Transverse colon (tissue), 4 donors: ENCODE results near the gene TMEM178B. TPM values are rescaled to one million over a fixed set of nuclear protein-coding genes. Genes with fewer than 3 reads are reported as not detected.

Experiments
- DNase-seq: peaks from one replicate; pipeline ENCODE4 v3.0.0-alpha.2; 2019
- H3K27ac ChIP-seq, 4 donors: fragments of 200-600 bp; sonication (generic); 2 replicates each; pipeline ENCODE4 v1.5.1; 2016 to 2018; ENCODE audit warnings: inconsistent platforms in 4 of 4
- H3K27me3 ChIP-seq: fragments of 200-600 bp; sonication (generic); 2 replicates; pipeline ENCODE4 v1.5.1; 2017; ENCODE audit warnings: inconsistent platforms
- H3K36me3 ChIP-seq, 4 donors: fragments of 200-600 bp; sonication (generic); 2 replicates each; pipeline ENCODE4 v1.5.1; 2017 to 2019; ENCODE audit warnings: inconsistent platforms in 4 of 4
- H3K4me1 ChIP-seq, 4 donors: fragments of 200-600 bp; sonication (generic); 2 replicates each; pipeline ENCODE4 v1.5.1; 2017 to 2020; ENCODE audit warnings: inconsistent platforms in 4 of 4
- H3K4me3 ChIP-seq, 4 donors: fragments of 200-600 bp; sonication (generic); 1 replicate in 1 of 4; 2 replicates in 3 of 4; pipeline versions ENCODE4 v1.5.1 to v1.6.1; 2017 to 2019; ENCODE audit warnings: inconsistent platforms in 4 of 4
- H3K9me3 ChIP-seq, 2 donors: fragments of 200-600 bp; sonication (generic); 2 replicates each; pipeline ENCODE4 v1.5.1; 2017 to 2019; ENCODE audit warnings: inconsistent platforms in 2 of 2
- CTCF ChIP-seq, 5 experiments: fragments of 200-600 bp in 3 of 5; fragments of 450-650 bp in 2 of 5; sonication (generic) in 3 of 5; IDR thresholded peaks; 1 replicate in 2 of 5; 2 replicates in 3 of 5; pipeline ENCODE4 v1.5.1; 2016 to 2017; ENCODE audit warnings: antibody characterized with exemption in 5 of 5, inconsistent platforms in 3 of 5, mild to moderate bottlenecking in 2 of 5, moderate library complexity in 1 of 5
- EP300 ChIP-seq: sonication (generic); formaldehyde crosslinking; IDR thresholded peaks from one replicate; pipeline ENCODE4 v1.6.1; 2017; ENCODE audit warnings: antibody characterized with exemption, low read depth
- POLR2A ChIP-seq: fragments of 450-650 bp; IDR thresholded peaks from one replicate; pipeline ENCODE4 v1.6.1; 2016; ENCODE audit warnings: antibody characterized with exemption, mild to moderate bottlenecking, moderate library complexity
- POLR2AphosphoS5 ChIP-seq, 3 donors: sonication (generic); formaldehyde crosslinking; IDR thresholded peaks; one replicate each; pipeline ENCODE4 v1.6.1; 2016; ENCODE audit warnings: antibody characterized with exemption in 3 of 3
- WGBS, 2 donors: methylation state at CpG; one replicate each; pipeline ENCODE4 v1.1.5; 2018; ENCODE audit warnings: low coverage in 1 of 2; 5-methylcytosine and 5-hydroxymethylcytosine counted together
- in situ Hi-C, 4 donors: fragments of 200-750 bp; cut with MboI; loops; one replicate each; pipeline versions ENCODE4 v1.15.0 to v1.15.1; 2017; ENCODE audit warnings: low sequenced_read_pairs in 3 of 4, low pct_ligation_motif_present in 1 of 4, low pct_unique_long_range_greater_than_20kb in 1 of 4
- intact Hi-C: fragments of 100-400 bp; cut with DNase I; formaldehyde crosslinking; loops from one replicate; pipeline ENCODE4 v1.15.1; 2023; ENCODE audit warnings: low total_unique reads
- total RNA-seq, 4 donors: library from RNA; depleted of rRNA; stranded (reverse); fragments of >200 nt; gene quantifications; one replicate each; pipeline ENCODE4 v1.1.0, GENCODE V29; 2016

The TMEM178B gene
- total RNA-seq, 4 donors from 2014 or later = 0.32 to 0.82 (median 0.39) TPM

- Histone ChIP-seq H3K9me3 (no peaks in the 10 kb centered on the region), H3K27me3 (no peaks in the 10 kb centered on the region), H3K36me3 (no peaks in the 10 kb centered on the region), H3K4me3 (no peak overlapping the region), H3K27ac (no peak overlapping the region), H3K4me1 (no peaks in the 10 kb centered on the region)
- intact Hi-C loops = no loop called here
- WGBS, 2 donors = 65% methylated on average over 3 of the region's 3 CpGs; no CpG with 5 or more reads in 1 of the 2 donors
- no peak for TF ChIP-seq POLR2AphosphoS5 (IDR thresholded peaks at IDR 0.05)
- no peak for TF ChIP-seq EP300
- no peak for TF ChIP-seq CTCF (IDR thresholded peaks at IDR 0.05)
- no peak for TF ChIP-seq POLR2A
- in situ Hi-C loops = no loop called here
- no peak for DNase-seq
Observed at GRCh38 chr7:141351175-141351574, 277.3 kb downstream of the TMEM178B start.

GRCh38 chr7:141352955-141353354, 279.1 kb downstream of the TMEM178B start:
- no peaks in the 10 kb centered on the region for H3K4me1 ChIP-seq
- no peak overlapping the region for H3K4me3 ChIP-seq
- WGBS, 2 donors = 75 to 83% methylated on average over 3 of the region's 3 CpGs
- no peaks in the 10 kb centered on the region for H3K27me3 ChIP-seq
- TF ChIP-seq EP300 = no peak
- TF ChIP-seq CTCF (IDR thresholded peaks at IDR 0.05) = no peak
- no peak for TF ChIP-seq POLR2A
- no peak for TF ChIP-seq POLR2AphosphoS5 (IDR thresholded peaks at IDR 0.05)
- no peak overlapping the region for H3K27ac ChIP-seq
- in situ Hi-C loops (no loop called here), intact Hi-C loops (no loop called here)
- no peak for DNase-seq
- no peaks in the 10 kb centered on the region for H3K36me3 ChIP-seq
- no peaks in the 10 kb centered on the region for H3K9me3 ChIP-seq

- TF ChIP-seq POLR2AphosphoS5 (IDR thresholded peaks at IDR 0.05) = no peak
- TF ChIP-seq POLR2A = no peak
- no peak for TF ChIP-seq EP300
- no peak for TF ChIP-seq CTCF (IDR thresholded peaks at IDR 0.05)
- H3K27ac ChIP-seq = no peak overlapping the region
- in situ Hi-C loops = no loop called here
Observed at GRCh38 chr7:141354251-141354650, 280.4 kb downstream of the TMEM178B start.

GRCh38 chr7:141355032-141355431, 281.2 kb downstream of the TMEM178B start:
- Histone ChIP-seq H3K36me3 (no peaks in the 10 kb centered on the region), H3K4me3 (no peak overlapping the region), H3K9me3 (no peaks in the 10 kb centered on the region), H3K27ac (no peak overlapping the region), H3K27me3 (no peaks in the 10 kb centered on the region), H3K4me1 (no peaks in the 10 kb centered on the region)
- 11 to 32% methylated on average over 1 of the region's 1 CpG for WGBS, 2 donors
- intact Hi-C loops (no loop called here), in situ Hi-C loops (no loop called here)
- DNase-seq = no peak
- TF ChIP-seq EP300 (no peak), CTCF (IDR thresholded peaks at IDR 0.05) (no peak), POLR2AphosphoS5 (IDR thresholded peaks at IDR 0.05) (no peak), POLR2A (no peak)

More at GRCh38 chr7:141354251-141354650, 280.4 kb downstream of the TMEM178B start:
- Histone ChIP-seq H3K36me3 (no peaks in the 10 kb centered on the region), H3K4me3 (no peak overlapping the region), H3K27me3 (no peaks in the 10 kb centered on the region), H3K9me3 (no peaks in the 10 kb centered on the region), H3K4me1 (no peaks in the 10 kb centered on the region)
- intact Hi-C loops = no loop called here
- 29 to 65% methylated on average over 1 of the region's 1 CpG for WGBS, 2 donors
- no peak for DNase-seq
